Urinary bladder (tissue), 4 donors: ENCODE data around the gene LPIN2. TPM values are rescaled to one million over a fixed set of nuclear protein-coding genes. Genes with fewer than 3 reads are reported as not detected.

ENCODE experiments used
- DNase-seq: peaks from one replicate; pipeline ENCODE4 v3.0.0-alpha.2; 2015; ENCODE audit errors: extremely low spot score
- H3K27ac ChIP-seq: one replicate; pipeline ENCODE4 v1.5.1; 2013; ENCODE audit warnings: low read depth, mild to moderate bottlenecking, moderate library complexity
- H3K36me3 ChIP-seq: one replicate; pipeline ENCODE4 v1.6.1; 2013; ENCODE audit warnings: mild to moderate bottlenecking, moderate library complexity; ENCODE audit not compliant: insufficient read depth
- H3K4me1 ChIP-seq: one replicate; pipeline ENCODE4 v1.6.1; 2013; ENCODE audit warnings: mild to moderate bottlenecking, moderate library complexity; ENCODE audit not compliant: insufficient read depth
- H3K4me3 ChIP-seq: one replicate; pipeline ENCODE4 v1.5.1; 2013; ENCODE audit warnings: low read depth, low read length
- WGBS: extraction: QIAGEN DNeasy Blood & Tissue Kit; methylation state at CpG from one replicate; pipeline ENCODE4 v1.1.7; 2013; 5-methylcytosine and 5-hydroxymethylcytosine counted together
- polyA plus RNA-seq: library from polyadenylated mRNA; stranded (reverse); fragments of 200-250 nt; gene quantifications from one replicate; pipeline ENCODE4 v1.2.3, GENCODE V29; 2013
- total RNA-seq: library from RNA; depleted of rRNA; stranded (reverse); fragments of >200 nt; gene quantifications from one replicate; pipeline ENCODE4 v1.2.3, GENCODE V29; 2014
- donor health status: healthy with polysubstance abuse.
- donor health status: healthy.

The LPIN2 gene
- total and polyA plus RNA-seq, 2 donors, result 17.6 to 32.2 TPM

- DNase-seq, result no peak
- Histone ChIP-seq H3K36me3 (no peaks in the 10 kb centered on the region), H3K4me1 (peaks cover 2% of the 10 kb centered on the region), H3K4me3 (no peak overlapping the region), H3K27ac (no peak overlapping the region)
- WGBS, result 69% methylated on average over 3 of the region's 3 CpGs
Observed at GRCh38 chr18:2978208-2978607, 34.7 kb downstream of the LPIN2 start.

GRCh38 chr18:2976218-2977132 is 36.5 kb downstream of the LPIN2 start:
- H3K4me1 ChIP-seq, result peaks cover 2% of the 10 kb centered on the region
- H3K27ac ChIP-seq, result no peak overlapping the region
- H3K4me3 ChIP-seq, result no peak overlapping the region
- no peak for DNase-seq
- WGBS, result 55% methylated on average over 8 of the region's 8 CpGs
- no peaks in the 10 kb centered on the region for H3K36me3 ChIP-seq

GRCh38 chr18:2974731-2975130 is 38.2 kb downstream of the LPIN2 start:
- no peaks in the 10 kb centered on the region for H3K36me3 ChIP-seq
- no peak overlapping the region for H3K4me3 ChIP-seq
- H3K27ac ChIP-seq, result no peak overlapping the region
- 94% methylated on average over 3 of the region's 3 CpGs for WGBS
- peaks cover 1% of the 10 kb centered on the region for H3K4me1 ChIP-seq
- no peak for DNase-seq

GRCh38 chr18:2971741-2972552 is 41.0 kb downstream of the LPIN2 start:
- no peaks in the 10 kb centered on the region for H3K36me3 ChIP-seq
- WGBS, result 85% methylated on average over 18 of the region's 18 CpGs
- no peak overlapping the region for H3K27ac ChIP-seq
- peaks cover 4% of the 10 kb centered on the region for H3K4me1 ChIP-seq
- no peak for DNase-seq
- H3K4me3 ChIP-seq, result no peak overlapping the region

GRCh38 chr18:2970772-2971659 is 41.9 kb downstream of the LPIN2 start:
- H3K4me1 ChIP-seq, result peaks cover 4% of the 10 kb centered on the region

GRCh38 chr18:2970344-2970743 is 42.6 kb downstream of the LPIN2 start:
- Histone ChIP-seq H3K4me1 (peaks cover 4% of the 10 kb centered on the region), H3K36me3 (no peaks in the 10 kb centered on the region), H3K4me3 (no peak overlapping the region), H3K27ac (no peak overlapping the region)
- no peak for DNase-seq
- 38% methylated on average over 3 of the region's 3 CpGs for WGBS

More at GRCh38 chr18:2970772-2971659, 41.9 kb downstream of the LPIN2 start:
- DNase-seq, result no peak
- Histone ChIP-seq H3K4me3 (no peak overlapping the region), H3K36me3 (no peaks in the 10 kb centered on the region), H3K27ac (peak overlapping the region; percentile 16)
- WGBS, result 65% methylated on average over 11 of the region's 11 CpGs

- peaks cover 4% of the 10 kb centered on the region for H3K4me1 ChIP-seq
- H3K27ac ChIP-seq, result no peak overlapping the region
- no peak overlapping the region for H3K4me3 ChIP-seq
- no peaks in the 10 kb centered on the region for H3K36me3 ChIP-seq
- WGBS, result 35% methylated on average over 3 of the region's 3 CpGs
- no peak for DNase-seq
Observed at GRCh38 chr18:2969695-2970094, 43.2 kb downstream of the LPIN2 start.

- no peak for DNase-seq
- no peaks in the 10 kb centered on the region for H3K36me3 ChIP-seq
- H3K27ac ChIP-seq, result no peak overlapping the region
- no peak overlapping the region for H3K4me3 ChIP-seq
- peaks cover 4% of the 10 kb centered on the region for H3K4me1 ChIP-seq
- 86% methylated on average over 1 of the region's 1 CpG for WGBS
Observed at GRCh38 chr18:2968606-2969005, 44.3 kb downstream of the LPIN2 start.

- peaks cover 4% of the 10 kb centered on the region for H3K4me1 ChIP-seq
- H3K36me3 ChIP-seq, result no peaks in the 10 kb centered on the region
- no peak overlapping the region for H3K27ac ChIP-seq
- no peak overlapping the region for H3K4me3 ChIP-seq
- WGBS, result 74% methylated on average over 8 of the region's 8 CpGs
- DNase-seq, result no peak
Observed at GRCh38 chr18:2967820-2968219, 45.1 kb downstream of the LPIN2 start.

- DNase-seq, result no peak
- H3K4me3 ChIP-seq, result no peak overlapping the region
- 95% methylated on average over 11 of the region's 11 CpGs for WGBS
- H3K27ac ChIP-seq, result no peak overlapping the region
- H3K36me3 ChIP-seq, result no peaks in the 10 kb centered on the region
- peaks cover 4% of the 10 kb centered on the region for H3K4me1 ChIP-seq
Observed at GRCh38 chr18:2967357-2967756, 45.6 kb downstream of the LPIN2 start.

GRCh38 chr18:2966560-2966959 is 46.4 kb downstream of the LPIN2 start:
- H3K4me1 ChIP-seq, result peaks cover 4% of the 10 kb centered on the region
- H3K4me3 ChIP-seq, result no peak overlapping the region
- H3K36me3 ChIP-seq, result no peaks in the 10 kb centered on the region
- 92% methylated on average over 4 of the region's 4 CpGs for WGBS
- H3K27ac ChIP-seq, result no peak overlapping the region
- DNase-seq, result no peak

- no peak for DNase-seq
- peaks cover 4% of the 10 kb centered on the region for H3K4me1 ChIP-seq
- H3K36me3 ChIP-seq, result no peaks in the 10 kb centered on the region
- no peak overlapping the region for H3K27ac ChIP-seq
- H3K4me3 ChIP-seq, result no peak overlapping the region
- WGBS, result 97% methylated on average over 4 of the region's 4 CpGs
Observed at GRCh38 chr18:2965797-2966196, 47.1 kb downstream of the LPIN2 start.

GRCh38 chr18:2964361-2965010 is 48.5 kb downstream of the LPIN2 start:
- 77% methylated on average over 8 of the region's 8 CpGs for WGBS
- Histone ChIP-seq H3K4me1 (peaks cover 3% of the 10 kb centered on the region), H3K27ac (no peak overlapping the region), H3K4me3 (no peak overlapping the region), H3K36me3 (no peaks in the 10 kb centered on the region)
- DNase-seq, result no peak
